DOHH2 (cell line): ENCODE data around the gene CDKL4.

ENCODE experiments used
- H3F3A ChIP-seq: fragments of 200-600 bp; sonication (generic), shearing (Covaris generic); 2 replicates; pipeline ENCODE4 v1.6.0; 2016; ENCODE audit warnings: antibody characterized with exemption, mild to moderate bottlenecking; ENCODE audit not compliant: control insufficient read depth, insufficient read depth
- H3K27ac ChIP-seq: fragments of 200-600 bp; sonication (generic); 2 replicates; pipeline ENCODE4 v1.5.1; 2014; ENCODE audit warnings: low read depth, mild to moderate bottlenecking, low read length, moderate library complexity
- H3K27me3 ChIP-seq: fragments of 200-600 bp; sonication (generic); 2 replicates; pipeline ENCODE4 v1.6.1; 2014; ENCODE audit warnings: mild to moderate bottlenecking, low read length, mixed read lengths; ENCODE audit not compliant: control insufficient read depth
- H3K36me3 ChIP-seq: fragments of 200-600 bp; sonication (generic); 2 replicates; pipeline ENCODE4 v1.6.1; 2014; ENCODE audit warnings: mild to moderate bottlenecking, low read length, moderate library complexity, mixed read lengths; ENCODE audit not compliant: control insufficient read depth
- H3K4me1 ChIP-seq: fragments of 200-600 bp; sonication (generic); 2 replicates; pipeline ENCODE4 v1.6.1; 2014; ENCODE audit warnings: mild to moderate bottlenecking, low read length, mixed read lengths; ENCODE audit not compliant: control insufficient read depth
- H3K4me2 ChIP-seq: fragments of 200-600 bp; sonication (generic); 2 replicates; pipeline ENCODE4 v1.6.0; 2014; ENCODE audit warnings: mild to moderate bottlenecking, low read length, moderate library complexity
- H3K4me3 ChIP-seq: fragments of 200-600 bp; sonication (generic); 2 replicates; pipeline ENCODE4 v1.5.1; 2014; ENCODE audit warnings: mild to moderate bottlenecking, low read length, mixed read lengths
- H3K79me2 ChIP-seq: fragments of 200-600 bp; sonication (generic); 2 replicates; pipeline ENCODE4 v1.6.1; 2014; ENCODE audit warnings: mild to moderate bottlenecking, low read length, mixed read lengths; ENCODE audit not compliant: control insufficient read depth
- H3K9me2 ChIP-seq: fragments of 200-600 bp; sonication (generic); replicated peaks from 2 replicates; pipeline ENCODE4 v1.6.1; 2014; ENCODE audit warnings: mild to moderate bottlenecking, low read length, mixed read lengths; ENCODE audit not compliant: control insufficient read depth
- H3K9me3 ChIP-seq: fragments of 200-600 bp; sonication (generic); 2 replicates; pipeline ENCODE4 v1.6.1; 2014; ENCODE audit warnings: antibody characterized with exemption, low read length, mixed read lengths; ENCODE audit not compliant: control insufficient read depth, insufficient read depth
- H4K20me1 ChIP-seq: fragments of 200-600 bp; sonication (generic); 2 replicates; pipeline ENCODE4 v1.6.0; 2014; ENCODE audit warnings: low read depth, mild to moderate bottlenecking, antibody characterized with exemption, low read length, moderate library complexity; ENCODE audit not compliant: control insufficient read depth, insufficient read depth
- CTCF ChIP-seq: fragments of 200-600 bp; sonication (generic); IDR thresholded peaks from one replicate; pipeline ENCODE4 v1.5.1; 2014; ENCODE audit warnings: antibody characterized with exemption, mild to moderate bottlenecking, low read depth, low read length; ENCODE audit not compliant: poor library complexity, severe bottlenecking
- EZH2phosphoT487 ChIP-seq: fragments of 200-600 bp; sonication (generic); IDR thresholded peaks from 2 replicates; pipeline ENCODE4 v1.6.1; 2017; ENCODE audit warnings: borderline replicate concordance, mild to moderate bottlenecking, antibody characterized with exemption, low read length, moderate library complexity, mixed read lengths

CDKL4 gene

DNA sequence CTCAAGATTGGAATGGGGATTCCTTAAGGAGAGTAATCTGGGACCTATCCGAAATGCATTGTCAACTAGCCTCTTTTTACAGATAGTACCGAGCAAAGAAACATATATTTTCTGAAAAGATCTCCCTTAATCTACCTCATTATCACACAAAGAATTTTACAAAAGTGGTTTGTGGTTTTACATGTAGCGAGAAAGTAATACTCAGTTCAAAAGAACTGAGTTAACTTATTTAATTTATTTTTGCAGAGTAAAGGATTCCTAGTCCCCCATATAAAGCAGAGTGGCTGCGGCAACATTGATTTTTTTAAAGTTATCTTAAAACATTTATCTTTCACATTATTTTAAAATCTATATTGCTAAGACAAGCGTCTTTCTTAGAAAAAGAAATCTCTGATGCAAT lies 107.0 kb downstream of the CDKL4 start:
- no peaks in the 10 kb centered on the region for H3K9me3 ChIP-seq
- H3K27ac ChIP-seq: no peak overlapping the region

GRCh38 chr2:39135690-39136259 lies 108.0 kb downstream of the CDKL4 start:
- no peaks in the 10 kb centered on the region for H3K36me3 ChIP-seq
- peak overlapping the region; percentile 38 for H3K27ac ChIP-seq
- H3K9me3 ChIP-seq: no peaks in the 10 kb centered on the region
- TF ChIP-seq CTCF: no peak
- TF ChIP-seq EZH2phosphoT487: no peak
- peaks cover 65% of the 10 kb centered on the region for H3K4me1 ChIP-seq
- no peaks in the 10 kb centered on the region for H3K9me2 ChIP-seq
- no peaks in the 10 kb centered on the region for H4K20me1 ChIP-seq
- H3K4me2 ChIP-seq: peak overlapping the region; percentile 49
- no peaks in the 10 kb centered on the region for H3K79me2 ChIP-seq
- no peaks in the 10 kb centered on the region for H3K27me3 ChIP-seq
- H3K4me3 ChIP-seq: peak overlapping the region; percentile 49
- H3F3A ChIP-seq: peaks cover 18% of the 10 kb centered on the region

More for the DNA sequence above, 107.0 kb downstream of the CDKL4 start:
- Histone ChIP-seq H4K20me1 (no peaks in the 10 kb centered on the region), H3K4me2 (0 out of 2 replicates have a peak overlapping the region, but pooled peaks have one; percentile 14), H3K4me3 (no peak overlapping the region), H3F3A (peaks cover 21% of the 10 kb centered on the region), H3K79me2 (no peaks in the 10 kb centered on the region), H3K4me1 (peaks cover 68% of the 10 kb centered on the region), H3K9me2 (no peaks in the 10 kb centered on the region), H3K27me3 (no peaks in the 10 kb centered on the region), H3K36me3 (no peaks in the 10 kb centered on the region)
- no peak for TF ChIP-seq EZH2phosphoT487
- TF ChIP-seq CTCF: no peak

DNA sequence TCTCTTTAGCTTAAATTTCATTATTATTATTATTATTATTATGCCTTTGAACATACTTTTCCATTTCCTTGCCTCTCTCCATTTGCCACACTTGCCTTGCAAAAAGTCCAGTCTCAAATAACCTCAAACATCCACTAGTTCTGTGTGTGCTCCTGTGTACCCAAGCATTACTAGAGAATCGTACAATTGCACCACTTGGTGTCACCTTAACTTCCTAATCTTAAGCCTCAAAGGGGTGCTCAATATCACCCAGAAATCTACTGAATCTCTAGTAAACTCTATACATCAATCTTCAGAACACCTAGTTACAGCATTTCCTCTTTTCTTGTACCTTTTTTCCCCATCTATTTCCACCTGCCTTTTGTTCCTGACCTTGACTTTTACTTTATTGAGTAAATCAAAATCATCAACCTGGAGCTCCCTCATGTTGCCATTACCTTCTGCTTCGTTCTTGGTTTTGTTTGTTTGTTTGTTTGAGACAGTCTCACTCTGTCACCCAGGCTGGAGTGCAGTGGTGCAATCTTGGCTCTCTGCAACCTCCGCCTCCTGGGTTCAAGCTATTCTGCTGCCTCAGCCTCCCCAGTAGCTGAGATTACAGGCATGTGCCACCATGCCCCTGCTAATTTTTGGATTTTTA lies 110.4 kb downstream of the CDKL4 start:
- H3K79me2 ChIP-seq: no peaks in the 10 kb centered on the region
- no peak for TF ChIP-seq EZH2phosphoT487
- TF ChIP-seq CTCF: no peak
- no peak overlapping the region for H3K27ac ChIP-seq

More for the DNA sequence above, 110.4 kb downstream of the CDKL4 start:
- H3K9me2 ChIP-seq: no peaks in the 10 kb centered on the region
- H3K9me3 ChIP-seq: no peaks in the 10 kb centered on the region
- H3K27me3 ChIP-seq: no peaks in the 10 kb centered on the region
- H3F3A ChIP-seq: peaks cover 19% of the 10 kb centered on the region
- H4K20me1 ChIP-seq: no peaks in the 10 kb centered on the region
- H3K4me2 ChIP-seq: no peak overlapping the region
- H3K4me1 ChIP-seq: peaks cover 67% of the 10 kb centered on the region
- H3K4me3 ChIP-seq: no peak overlapping the region
- H3K36me3 ChIP-seq: no peaks in the 10 kb centered on the region
